Heart left ventricle (tissue), 16 donors: Measurements from ENCODE around the gene KIAA0408. TPM values are rescaled to one million over a fixed set of nuclear protein-coding genes. Genes with fewer than 3 reads are reported as not detected.
"Not testable (repeated sequence)": the region's sequence is repeated elsewhere in the genome, so short reads cannot be mapped to it uniquely, and the experiment has no call there.

ENCODE experiments used
- ATAC-seq, 4 donors: fragments of 200-7000 bp; cut with Tn5 transposase; one replicate each; pipeline ENCODE4 v1.9.1; 2020 to 2022; ENCODE audit warnings: moderate library complexity in 4 of 4, mild to moderate bottlenecking in 3 of 4, moderate number of reproducible peaks in 1 of 4
- DNase-seq, 5 donors: peaks; one replicate each; pipeline ENCODE4 v3.0.0-alpha.2; 2020
- H3K27ac ChIP-seq, 12 donors: fragments of 200-600 bp; sonication (generic) in 4 of 12; one replicate each; pipeline versions ENCODE4 v1.5.0 to v1.8.0; 2016 to 2022; ENCODE audit warnings: mild to moderate bottlenecking in 2 of 12
- H3K27me3 ChIP-seq, 9 donors: fragments of 200-600 bp; sonication (generic) in 2 of 9; one replicate each; pipeline versions ENCODE4 v1.5.1 to v1.8.0; 2016 to 2022; ENCODE audit warnings: mild to moderate bottlenecking in 3 of 9
- H3K36me3 ChIP-seq, 9 donors: fragments of 200-600 bp; sonication (generic) in 2 of 9; one replicate each; pipeline versions ENCODE4 v1.5.0 to v1.8.0; 2018 to 2022; ENCODE audit warnings: mild to moderate bottlenecking in 2 of 9
- H3K4me1 ChIP-seq, 12 donors: fragments of 200-600 bp; sonication (generic) in 4 of 12; one replicate each; pipeline versions ENCODE4 v1.5.0 to v1.8.0; 2016 to 2022; ENCODE audit warnings: mild to moderate bottlenecking in 3 of 12
- H3K4me3 ChIP-seq, 12 donors: fragments of 200-600 bp; sonication (generic) in 4 of 12; one replicate each; pipeline versions ENCODE4 v1.5.0 to v1.8.0; 2017 to 2022; ENCODE audit warnings: mild to moderate bottlenecking in 9 of 12, moderate library complexity in 4 of 12
- H3K9me3 ChIP-seq, 12 donors: fragments of 200-600 bp; sonication (generic) in 4 of 12; one replicate each; pipeline versions ENCODE4 v1.5.0 to v1.8.0; 2016 to 2022; ENCODE audit warnings: mild to moderate bottlenecking in 1 of 12
- CTCF ChIP-seq, 12 donors: fragments of 200-600 bp; sonication (generic) in 4 of 12; IDR thresholded peaks; one replicate each; pipeline versions ENCODE4 v1.5.0 to v1.8.0; 2018 to 2022; ENCODE audit warnings: antibody characterized with exemption in 12 of 12, mild to moderate bottlenecking in 5 of 12
- POLR2A ChIP-seq, 2 donors: fragments of 450-650 bp; IDR thresholded peaks; one replicate each; pipeline ENCODE4 v1.6.1; 2017; ENCODE audit warnings: antibody characterized with exemption in 2 of 2, mild to moderate bottlenecking in 2 of 2, moderate library complexity in 2 of 2
- WGBS, 4 donors: extraction: QIAGEN DNeasy Blood & Tissue Kit in 2 of 4; methylation state at CpG; one replicate each; pipeline versions ENCODE4 v1.1.5 to v1.1.7; 2013 to 2018; 5-methylcytosine and 5-hydroxymethylcytosine counted together
- intact Hi-C, 10 donors: fragments of 100-400 bp; cut with DNase I; formaldehyde crosslinking; loops; one replicate each; pipeline versions ENCODE4 v1.11.1 to v1.14.2; 2022
- polyA plus RNA-seq, 2 donors: library from polyadenylated mRNA; stranded (reverse); fragments of 200-250 nt; gene quantifications; one replicate each; pipeline ENCODE4 v1.2.3, GENCODE V29; 2013
- total RNA-seq, 9 donors: library from RNA; depleted of rRNA in 2 of 9; stranded (reverse); fragments of >200 nt in 2 of 9; fragmentation: NEBNext Ultra II Directional in 3 of 9; extraction: Animal tissue kit (Norgen Biotek cat#: 25700) in 3 of 9; gene quantifications; one replicate each; pipeline versions ENCODE4 v1.1.0 to v1.2.4, GENCODE V29; 2016 to 2023
- donor health status: ischemic (EF 13 %, LVEDD 7.1; RV severe dilation, severe dysfunction).
- donor health status: healthy with polysubstance abuse.
- donor health status: DM: no; HTN: yes; CAD: no.
- donor health status: DM: no; HTN: no; CAD: no.
- donor health status: ischemic (EF 25% LVEDD 6.9; RV normal size, moderate dysfunction).
- donor health status: ischemic (EF 25% LVEDD 5.7; RV mildly dilated, moderate dysfunction).
- donor health status: healthy.
- donor health status: DM: yes; HTN: yes; CAD: no.
- donor health status: ischemic (EF 35%, LVEDD 5.7; RV mildly dilated, moderate dysfunction).
- donor health status: nonischemic (EF 11% LVEDD 7.7; RV severe dilation, severe dysfunction).
- donor health status: DM: yes; HTN: yes; CAD: no.
- donor health status: PGD.
- donor health status: ischemic (EF 29% LVEDD 5.4; RV normal size, mild dysfunction).
- donor health status: nonischemic (EF 23%, LVEDD 6.1; RV moderate dilation, normal function).

The KIAA0408 gene
- total and polyA plus RNA-seq, 11 donors, result 0.28 to 3.3 (median 1.1) TPM

GRCh38 chr6:127423921-127424320, 35.3 kb downstream of the KIAA0408 start:
- no peak for TF ChIP-seq CTCF (IDR thresholded peaks at IDR 0.05)
- TF ChIP-seq POLR2A (IDR thresholded peaks at IDR 0.05), result no peak
- H3K27me3 ChIP-seq, result no peaks in the 10 kb centered on the region
- H3K9me3 ChIP-seq, result no peaks in the 10 kb centered on the region
- peak overlapping the region in 1 of 12 donors; percentile 54 for H3K27ac ChIP-seq
- intact Hi-C loops, result loop anchor here in 5 of 10 donors (5.0 to 10.0 kb wide), 2 partner anchors 119 to 122 kb away; no protein-coding TSS in a partner anchor
- ATAC-seq, result no peak
- H3K4me3 ChIP-seq, result no peak overlapping the region
- no peaks in the 10 kb centered on the region for H3K36me3 ChIP-seq
- DNase-seq, result no peak
- 68 to 70% (median 69%) methylated on average over 2 of the region's 2 CpGs for whole genome bisulfite sequencing, 4 donors
- H3K4me1 ChIP-seq, result peaks cover 0 to 10% (median 0%) of the 10 kb centered on the region in 12 donors

DNA sequence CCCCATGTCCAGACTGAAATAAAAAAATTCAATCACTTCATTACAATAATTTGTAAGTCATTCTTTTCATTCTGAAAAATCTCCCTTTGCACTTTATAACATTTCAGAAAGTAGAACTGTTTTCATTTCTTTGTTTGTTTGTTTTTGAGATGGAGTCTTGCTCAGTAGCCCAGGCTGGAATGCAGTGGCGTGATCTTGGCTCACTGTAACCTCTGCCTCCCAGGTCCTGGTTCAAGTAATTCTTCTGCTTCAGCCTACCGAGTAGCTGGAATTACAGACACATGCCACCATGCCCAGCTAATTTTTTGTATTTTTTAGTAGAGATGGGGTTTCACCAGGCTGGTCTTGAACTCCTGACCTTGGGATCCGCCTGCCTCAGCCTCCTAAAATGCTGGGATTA, 38.0 kb downstream of the KIAA0408 start:
- H3K27me3 ChIP-seq, H3K4me3 ChIP-seq, ATAC-seq, H3K4me1 ChIP-seq, H3K36me3 ChIP-seq, H3K9me3 ChIP-seq, DNase-seq: not testable (repeated sequence)
- 56 to 93% (median 80%) methylated on average over 3 of the region's 3 CpGs for WGBS, 4 donors
- intact Hi-C loops, result loop anchor here in 5 of 10 donors (5.0 to 10.0 kb wide), 2 partner anchors 116 to 119 kb away; no protein-coding TSS in a partner anchor
- H3K27ac ChIP-seq, result peak overlapping the region in 1 of 12 donors; percentile 43

- intact Hi-C loops, result loop anchor here in 5 of 10 donors (5.0 to 10.0 kb wide), 2 partner anchors 116 to 118 kb away; no protein-coding TSS in a partner anchor
- Histone ChIP-seq H3K4me3 (no peak overlapping the region), H3K4me1 (peaks cover 0 to 10% (median 0%) of the 10 kb centered on the region in 12 donors), H3K9me3 (no peaks in the 10 kb centered on the region), H3K27me3 (no peaks in the 10 kb centered on the region), H3K36me3 (no peaks in the 10 kb centered on the region), H3K27ac (peak overlapping the region in 1 of 12 donors; percentile 43)
- WGBS, 4 donors, result 0 to 4% (median 1%) methylated on average over 2 of the region's 2 CpGs
- DNase-seq (peak in 4 of 5 donors; percentile 23 to 68 (median 38)), ATAC-seq (peak; percentile 69 to 98 (median 90))
- no peak for TF ChIP-seq POLR2A (IDR thresholded peaks at IDR 0.05)
- peak in 11 of 12 donors; percentile 10 to 69 (median 46) for TF ChIP-seq CTCF (IDR thresholded peaks at IDR 0.05)
These were observed 38.6 kb downstream of the KIAA0408 start for GRCh38 chr6:127420556-127420955.

GRCh38 chr6:127415096-127415495, 44.1 kb downstream of the KIAA0408 start:
- Histone ChIP-seq H3K9me3 (no peaks in the 10 kb centered on the region), H3K27me3 (no peaks in the 10 kb centered on the region), H3K36me3 (no peaks in the 10 kb centered on the region), H3K4me3 (no peak overlapping the region), H3K27ac (no peak overlapping the region), H3K4me1 (peaks cover 0 to under 1% (median 0%) of the 10 kb centered on the region in 12 donors)
- WGBS, 4 donors, result 73 to 88% (median 83%) methylated on average over 2 of the region's 2 CpGs
- ATAC-seq (no peak), DNase-seq (no peak)
- intact Hi-C loops, result loop anchor here in 4 of 10 donors (5.0 to 10.0 kb wide), 3 partner anchors 100 to 113 kb away; no protein-coding TSS in a partner anchor
- TF ChIP-seq POLR2A (IDR thresholded peaks at IDR 0.05) (no peak), CTCF (IDR thresholded peaks at IDR 0.05) (no peak)

DNA sequence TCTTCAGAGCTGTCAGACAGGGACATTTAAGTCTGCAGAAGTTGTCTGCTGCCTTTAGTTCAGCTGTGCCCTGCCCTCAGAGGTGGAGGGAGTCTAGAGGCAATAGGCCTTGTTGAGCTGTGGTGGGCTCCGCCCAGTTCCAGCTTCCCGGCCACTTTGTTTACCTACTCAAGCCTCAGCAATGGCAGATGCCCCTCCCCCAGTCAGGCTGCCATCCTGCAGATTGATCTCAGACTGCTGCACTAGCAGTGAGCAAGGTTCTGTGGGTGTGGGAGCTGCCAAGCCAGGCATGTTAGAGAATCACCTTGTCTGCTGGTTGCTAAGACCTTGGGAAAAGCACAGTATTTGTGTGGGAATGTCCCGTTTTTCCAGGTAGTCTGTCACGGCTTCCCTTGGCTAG, 46.1 kb downstream of the KIAA0408 start:
- not testable (repeated sequence) for DNase-seq, H3K4me1 ChIP-seq, H3K27me3 ChIP-seq, H3K36me3 ChIP-seq, H3K27ac ChIP-seq, H3K4me3 ChIP-seq, H3K9me3 ChIP-seq, ATAC-seq
- intact Hi-C loops, result loop anchor here in 2 of 10 donors (10.0 kb wide), 2 partner anchors 98 to 108 kb away; no protein-coding TSS in a partner anchor
- 65 to 77% (median 73%) methylated on average over 2 to 4 of the region's 4 CpGs for WGBS, 4 donors

DNA sequence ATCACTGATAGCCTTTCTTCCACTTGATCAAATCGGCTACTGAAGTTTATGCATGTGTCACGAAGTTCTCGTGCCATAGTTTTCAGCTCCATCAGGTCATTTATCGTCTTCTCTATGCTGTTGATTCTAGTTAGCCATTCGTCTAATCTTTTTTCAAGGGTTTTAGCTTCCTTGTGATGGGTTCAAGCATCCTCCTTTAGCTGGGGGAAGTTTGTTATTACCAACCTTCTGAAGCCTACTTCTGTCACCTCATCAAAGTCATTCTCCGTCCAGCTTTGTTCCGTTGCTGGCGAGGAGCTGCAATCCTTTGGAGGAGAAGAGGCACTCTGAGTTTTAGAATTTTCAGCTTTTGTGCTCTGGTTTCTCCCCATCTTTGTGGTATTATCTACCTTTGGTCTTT, 47.2 kb downstream of the KIAA0408 start:
- DNase-seq, H3K4me1 ChIP-seq, H3K4me3 ChIP-seq, H3K27ac ChIP-seq, ATAC-seq, H3K27me3 ChIP-seq, H3K36me3 ChIP-seq, H3K9me3 ChIP-seq: not testable (repeated sequence)
- WGBS, 4 donors, result 88 to 96% (median 94%) methylated on average over 8 of the region's 8 CpGs
- intact Hi-C loops, result loop anchor here in 2 of 10 donors (10.0 kb wide), 2 partner anchors 97 to 107 kb away; no protein-coding TSS in a partner anchor
